Vagina (tissue), 2 donors: ENCODE results near the gene MTUS2. TPM values are rescaled to one million over a fixed set of nuclear protein-coding genes. Genes with fewer than 3 reads are reported as not detected.

Experiments used
- DNase-seq, 2 donors: peaks; one replicate each; pipeline ENCODE4 v3.0.0-alpha.2; 2017; ENCODE audit errors: extremely low spot score in 2 of 2
- H3K27ac ChIP-seq: fragments of 200-600 bp; sonication (generic); one replicate; pipeline ENCODE4 v1.5.1; 2019
- H3K27me3 ChIP-seq: fragments of 200-600 bp; sonication (generic); one replicate; pipeline ENCODE4 v1.5.1; 2019
- H3K36me3 ChIP-seq, 2 donors: fragments of 200-600 bp; sonication (generic); one replicate each; pipeline ENCODE4 v1.5.1; 2017 to 2019
- H3K4me1 ChIP-seq: fragments of 200-600 bp; sonication (generic); one replicate; pipeline ENCODE4 v1.5.1; 2019
- H3K4me3 ChIP-seq, 2 donors: fragments of 200-600 bp; sonication (generic); 1 replicate in 1 of 2; 2 replicates in 1 of 2; pipeline ENCODE4 v1.5.1; 2016 to 2019
- H3K9me3 ChIP-seq: fragments of 200-600 bp; sonication (generic); one replicate; pipeline ENCODE4 v1.5.1; 2019
- CTCF ChIP-seq, 3 experiments: fragments of 450-650 bp in 2 of 3; fragments of 200-600 bp in 1 of 3; sonication (generic) in 1 of 3; IDR thresholded peaks; one replicate each; pipeline ENCODE4 v1.5.1; 2017 to 2019; ENCODE audit warnings: antibody characterized with exemption in 3 of 3, mild to moderate bottlenecking in 2 of 3, moderate library complexity in 2 of 3
- POLR2A ChIP-seq, 2 donors: fragments of 450-650 bp; IDR thresholded peaks; one replicate each; pipeline ENCODE4 v1.6.1; 2017; ENCODE audit warnings: antibody characterized with exemption in 2 of 2, mild to moderate bottlenecking in 2 of 2, moderate library complexity in 2 of 2
- POLR2AphosphoS5 ChIP-seq, 2 donors: sonication (generic); formaldehyde crosslinking; IDR thresholded peaks; one replicate each; pipeline ENCODE4 v1.9.0; 2017; ENCODE audit warnings: antibody characterized with exemption in 2 of 2, mild to moderate bottlenecking in 2 of 2, low read depth in 1 of 2; ENCODE audit not compliant: insufficient read depth in 1 of 2
- intact Hi-C: fragments of 100-400 bp; cut with DNase I; formaldehyde crosslinking; loops from one replicate; pipeline ENCODE4 v1.15.1; 2023
- total RNA-seq: library from RNA; depleted of rRNA; stranded (reverse); fragments of >200 nt; gene quantifications from one replicate; pipeline ENCODE4 v1.2.3, GENCODE V29; 2016

Gene MTUS2
- total RNA-seq, 1 donor from 2014 or later: 0.74 TPM

GRCh38 chr13:28831117-28831516, 11.0 kb downstream of the MTUS2 start:
- Histone ChIP-seq H3K4me3 (no peak overlapping the region), H3K4me1 (no peaks in the 10 kb centered on the region), H3K27ac (no peak overlapping the region), H3K36me3 (no peaks in the 10 kb centered on the region), H3K9me3 (peaks cover 22% of the 10 kb centered on the region), H3K27me3 (no peaks in the 10 kb centered on the region)
- no peak for TF ChIP-seq CTCF (IDR thresholded peaks at IDR 0.05)
- no peak for DNase-seq
- intact Hi-C loops: no loop called here

- TF ChIP-seq CTCF (IDR thresholded peaks at IDR 0.05): no peak
- TF ChIP-seq POLR2AphosphoS5 (IDR thresholded peaks at IDR 0.05; ENCODE audit: insufficient read depth in 1 of 2, low read depth in 1 of 2): no peak
- TF ChIP-seq POLR2A (IDR thresholded peaks at IDR 0.05): no peak
- Histone ChIP-seq H3K9me3 (no peaks in the 10 kb centered on the region), H3K4me3 (no peak overlapping the region), H3K27me3 (no peaks in the 10 kb centered on the region), H3K4me1 (no peaks in the 10 kb centered on the region), H3K36me3 (no peaks in the 10 kb centered on the region), H3K27ac (no peak overlapping the region)
- intact Hi-C loops: no loop called here
- DNase-seq: no peak
These were observed 17.0 kb downstream of the MTUS2 start for GRCh38 chr13:28837111-28837510.

- Histone ChIP-seq H3K27ac (no peak overlapping the region), H3K27me3 (no peaks in the 10 kb centered on the region), H3K36me3 (no peaks in the 10 kb centered on the region), H3K9me3 (no peaks in the 10 kb centered on the region), H3K4me1 (no peaks in the 10 kb centered on the region), H3K4me3 (no peak overlapping the region)
- intact Hi-C loops: no loop called here
- DNase-seq: no peak
- TF ChIP-seq POLR2A (IDR thresholded peaks at IDR 0.05) (no peak), CTCF (IDR thresholded peaks at IDR 0.05) (no peak), POLR2AphosphoS5 (IDR thresholded peaks at IDR 0.05; ENCODE audit: insufficient read depth in 1 of 2, low read depth in 1 of 2) (no peak)
These were observed 23.5 kb downstream of the MTUS2 start for GRCh38 chr13:28843639-28844038.

GRCh38 chr13:28849441-28849840, 29.3 kb downstream of the MTUS2 start:
- no peak overlapping the region for H3K27ac ChIP-seq
- no peaks in the 10 kb centered on the region for H3K4me1 ChIP-seq
- no peak for TF ChIP-seq CTCF (IDR thresholded peaks at IDR 0.05)
- no peak for TF ChIP-seq POLR2A (IDR thresholded peaks at IDR 0.05)
- no peak for TF ChIP-seq POLR2AphosphoS5 (IDR thresholded peaks at IDR 0.05; ENCODE audit: insufficient read depth in 1 of 2, low read depth in 1 of 2)
- DNase-seq: no peak
- no peaks in the 10 kb centered on the region for H3K9me3 ChIP-seq
- intact Hi-C loops: no loop called here
- H3K4me3 ChIP-seq: no peak overlapping the region
- no peaks in the 10 kb centered on the region for H3K27me3 ChIP-seq
- H3K36me3 ChIP-seq: no peaks in the 10 kb centered on the region

- Histone ChIP-seq H3K4me3 (no peak overlapping the region), H3K9me3 (no peaks in the 10 kb centered on the region), H3K27ac (no peak overlapping the region), H3K27me3 (no peaks in the 10 kb centered on the region), H3K36me3 (no peaks in the 10 kb centered on the region), H3K4me1 (no peaks in the 10 kb centered on the region)
- TF ChIP-seq POLR2A (IDR thresholded peaks at IDR 0.05) (no peak), POLR2AphosphoS5 (IDR thresholded peaks at IDR 0.05; ENCODE audit: insufficient read depth in 1 of 2, low read depth in 1 of 2) (no peak), CTCF (IDR thresholded peaks at IDR 0.05) (no peak)
- intact Hi-C loops: no loop called here
- no peak for DNase-seq
These were observed 30.1 kb downstream of the MTUS2 start for GRCh38 chr13:28850226-28850625.
